Neuron (in vitro differentiated cells): ENCODE measurements around the gene ATP4B.

ENCODE experiments used
- H2AFZ ChIP-seq: one replicate; pipeline ENCODE4 v1.6.1; 2013; ENCODE audit warnings: low read depth, mild to moderate bottlenecking, inconsistent platforms, low read length, moderate library complexity
- H3K27me3 ChIP-seq: one replicate; pipeline ENCODE4 v1.6.1; 2013; ENCODE audit warnings: low read length; ENCODE audit not compliant: insufficient read depth
- H3K36me3 ChIP-seq: one replicate; pipeline ENCODE4 v1.6.1; 2013; ENCODE audit warnings: low read length; ENCODE audit not compliant: insufficient read depth
- H3K4me1 ChIP-seq: one replicate; pipeline ENCODE4 v1.6.1; 2013; ENCODE audit warnings: low read length; ENCODE audit not compliant: insufficient read depth
- H3K4me3 ChIP-seq: 2 replicates; pipeline ENCODE4 v1.5.1; 2013; ENCODE audit warnings: mild to moderate bottlenecking, low read length, moderate library complexity
- H3K9me3 ChIP-seq: one replicate; pipeline ENCODE4 v1.6.1; 2013; ENCODE audit warnings: low read length

The ATP4B gene

GRCh38 chr13:113599391-113599790 is 58.6 kb downstream of the ATP4B start:
- Histone ChIP-seq H3K4me3 (no peak overlapping the region), H2AFZ (no peak overlapping the region), H3K9me3 (peaks cover 44% of the 10 kb centered on the region), H3K27me3 (no peaks in the 10 kb centered on the region), H3K4me1 (peaks cover 8% of the 10 kb centered on the region), H3K36me3 (peaks cover 58% of the 10 kb centered on the region)
